Heart right ventricle (tissue), 16 donors: ENCODE results near the gene TMEM258. TPM values are rescaled to one million over a fixed set of nuclear protein-coding genes. Genes with fewer than 3 reads are reported as not detected.

Experiments used
- ATAC-seq, 8 donors: fragments of 200-7000 bp; cut with Tn5 transposase; one replicate each; pipeline ENCODE4 v1.9.1; 2020; ENCODE audit warnings: mild to moderate bottlenecking in 8 of 8, moderate library complexity in 8 of 8, moderate number of reproducible peaks in 1 of 8
- DNase-seq, 2 donors: peaks; one replicate each; pipeline ENCODE4 v3.0.0-alpha.2; 2020
- H3K27ac ChIP-seq, 10 donors: fragments of 200-600 bp; sonication (generic) in 2 of 10; one replicate each; pipeline versions ENCODE4 v1.5.0 to v1.8.0; 2020 to 2022; ENCODE audit warnings: mild to moderate bottlenecking in 3 of 10
- H3K27me3 ChIP-seq, 7 donors: fragments of 200-600 bp; one replicate each; pipeline ENCODE4 v1.8.0; 2021 to 2022; ENCODE audit warnings: mild to moderate bottlenecking in 2 of 7
- H3K36me3 ChIP-seq, 9 donors: fragments of 200-600 bp; sonication (generic) in 1 of 9; one replicate each; pipeline versions ENCODE4 v1.5.0 to v1.8.0; 2020 to 2022; ENCODE audit warnings: mild to moderate bottlenecking in 2 of 9
- H3K4me1 ChIP-seq, 9 donors: fragments of 200-600 bp; sonication (generic) in 1 of 9; one replicate each; pipeline versions ENCODE4 v1.5.0 to v1.8.0; 2020 to 2022; ENCODE audit warnings: mild to moderate bottlenecking in 4 of 9
- H3K4me3 ChIP-seq, 10 donors: fragments of 200-600 bp; sonication (generic) in 2 of 10; one replicate each; pipeline versions ENCODE4 v1.5.0 to v1.8.0; 2020 to 2022; ENCODE audit warnings: mild to moderate bottlenecking in 7 of 10, moderate library complexity in 2 of 10
- H3K9me3 ChIP-seq, 11 donors: fragments of 200-600 bp in 10 of 11; sonication (generic) in 2 of 11; one replicate each; pipeline versions ENCODE4 v1.5.0 to v1.8.0; 2013 to 2022; ENCODE audit warnings: mild to moderate bottlenecking in 2 of 11, control low read depth in 1 of 11, moderate library complexity in 1 of 11
- CTCF ChIP-seq, 9 donors: fragments of 200-600 bp; sonication (generic) in 2 of 9; IDR thresholded peaks; one replicate each; pipeline versions ENCODE4 v1.5.0 to v1.8.0; 2021 to 2022; ENCODE audit warnings: antibody characterized with exemption in 9 of 9, mild to moderate bottlenecking in 5 of 9, moderate library complexity in 1 of 9
- WGBS, 2 donors: extraction: QIAGEN DNeasy Blood & Tissue Kit; methylation state at CpG; one replicate each; pipeline ENCODE4 v1.1.7; 2013; ENCODE audit warnings: inconsistent platforms in 1 of 2; 5-methylcytosine and 5-hydroxymethylcytosine counted together
- intact Hi-C, 10 donors: fragments of 100-400 bp; cut with DNase I; formaldehyde crosslinking; loops; one replicate each; pipeline versions ENCODE4 v1.11.1 to v1.14.2; 2022
- polyA plus RNA-seq, 2 donors: library from polyadenylated mRNA; stranded (reverse); fragments of 200-250 nt; gene quantifications; one replicate each; pipeline ENCODE4 v1.2.3, GENCODE V29; 2013
- total RNA-seq, 10 donors: library from RNA; stranded (reverse); fragmentation: NEBNext Ultra II Directional in 3 of 10; extraction: Animal tissue kit (Norgen Biotek cat#: 25700) in 3 of 10; gene quantifications; one replicate each; pipeline versions ENCODE4 v1.2.1 to v1.2.4, GENCODE V29; 2021 to 2023
- donor health status: Arrhythmogenic right ventricular cardiomyopathy.
- donor health status: ischemic (EF 13 %, LVEDD 7.1; RV severe dilation, severe dysfunction).
- donor health status: healthy with polysubstance abuse.
- donor health status: DM: no; HTN: yes; CAD: no.
- donor health status: DM: no; HTN: no; CAD: no.
- donor health status: ischemic (EF 25% LVEDD 6.9; RV normal size, moderate dysfunction).
- donor health status: ischemic (EF 25% LVEDD 5.7; RV mildly dilated, moderate dysfunction).
- donor health status: healthy.
- donor health status: DM: yes; HTN: yes; CAD: no.
- donor health status: Ischemic cardiomyopathy.
- donor health status: ischemic (EF 35%, LVEDD 5.7; RV mildly dilated, moderate dysfunction).
- donor health status: nonischemic (EF 11% LVEDD 7.7; RV severe dilation, severe dysfunction).
- donor health status: DM: yes; HTN: yes; CAD: no.
- donor health status: PGD.
- donor health status: ischemic (EF 29% LVEDD 5.4; RV normal size, mild dysfunction).
- donor health status: nonischemic (EF 23%, LVEDD 6.1; RV moderate dilation, normal function).

Gene TMEM258
- total and polyA plus RNA-seq, 12 donors: 80.7 to 273 (median 109) TPM

- no peak for DNase-seq
- intact Hi-C loops: no loop called here
Measured at GRCh38 chr11:61761440-61762222, 30.8 kb downstream of the TMEM258 start.

DNA sequence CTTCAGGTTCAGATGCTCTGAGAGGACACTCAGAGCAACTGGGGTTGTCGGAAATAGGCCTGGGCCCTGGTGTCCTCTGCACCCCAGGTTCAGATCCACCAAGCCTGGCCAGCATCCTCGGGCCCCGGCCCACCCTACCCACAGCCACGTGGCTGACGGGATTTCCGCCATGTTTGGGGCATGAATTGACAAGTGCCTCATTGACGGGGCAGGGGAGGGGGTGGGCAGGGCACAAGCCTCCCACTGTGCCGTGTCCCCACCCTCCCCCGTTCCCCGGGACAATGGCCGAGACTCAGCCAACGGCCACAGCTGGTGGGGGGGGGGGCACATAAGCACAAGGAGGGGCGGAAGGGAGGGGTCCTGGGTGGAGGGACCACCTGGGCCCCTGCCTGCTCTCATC lies 31.5 kb downstream of the TMEM258 start:
- Histone ChIP-seq H3K36me3 (no peaks in the 10 kb centered on the region), H3K27ac (no peak overlapping the region), H3K9me3 (no peaks in the 10 kb centered on the region), H3K4me1 (peaks cover 0 to 10% (median 0%) of the 10 kb centered on the region in 9 donors), H3K4me3 (no peak overlapping the region), H3K27me3 (peaks cover 0 to 21% (median 3%) of the 10 kb centered on the region in 7 donors)
- 70 to 80% methylated on average over 13 of the region's 13 CpGs for WGBS, 2 donors
- DNase-seq (no peak), ATAC-seq (no peak)
- intact Hi-C loops: no loop called here
- no peak for TF ChIP-seq CTCF (IDR thresholded peaks at IDR 0.05)

More at GRCh38 chr11:61761440-61762222, 30.8 kb downstream of the TMEM258 start:
- H3K27ac ChIP-seq: no peak overlapping the region
- H3K36me3 ChIP-seq: no peaks in the 10 kb centered on the region
- H3K27me3 ChIP-seq: peaks cover 0 to 21% (median 3%) of the 10 kb centered on the region in 7 donors
- no peaks in the 10 kb centered on the region for H3K9me3 ChIP-seq
- 81 to 86% methylated on average over 11 of the region's 11 CpGs for WGBS, 2 donors
- no peak for TF ChIP-seq CTCF (IDR thresholded peaks at IDR 0.05)
- no peak for ATAC-seq
- H3K4me3 ChIP-seq: no peak overlapping the region
- H3K4me1 ChIP-seq: peaks cover 0 to 3% (median 0%) of the 10 kb centered on the region in 9 donors

GRCh38 chr11:61757213-61757862 lies 35.1 kb downstream of the TMEM258 start:
- intact Hi-C loops: no loop called here
- no peak for ATAC-seq
- no peak for DNase-seq
- Histone ChIP-seq H3K4me3 (no peak overlapping the region), H3K9me3 (no peaks in the 10 kb centered on the region), H3K27ac (no peak overlapping the region), H3K27me3 (peaks cover 0 to 16% (median 8%) of the 10 kb centered on the region in 7 donors), H3K36me3 (no peaks in the 10 kb centered on the region), H3K4me1 (peaks cover 0 to 15% (median 4%) of the 10 kb centered on the region in 9 donors)
- 89 to 90% methylated on average over 15 of the region's 15 CpGs for WGBS, 2 donors
- TF ChIP-seq CTCF (IDR thresholded peaks at IDR 0.05): no peak

GRCh38 chr11:61756452-61757212 lies 35.8 kb downstream of the TMEM258 start:
- no peak overlapping the region for H3K4me3 ChIP-seq
- no peaks in the 10 kb centered on the region for H3K36me3 ChIP-seq
- H3K27me3 ChIP-seq: peaks cover 0 to 19% (median 6%) of the 10 kb centered on the region in 7 donors
- H3K4me1 ChIP-seq: peaks cover 0 to 18% (median 4%) of the 10 kb centered on the region in 9 donors
- DNase-seq (no peak), ATAC-seq (no peak)
- peak overlapping the region in 1 of 10 donors; percentile 26 for H3K27ac ChIP-seq
- no peak for TF ChIP-seq CTCF (IDR thresholded peaks at IDR 0.05)
- WGBS, 2 donors: 77 to 78% methylated on average over 9 of the region's 9 CpGs
- no peaks in the 10 kb centered on the region for H3K9me3 ChIP-seq
- intact Hi-C loops: no loop called here
